Activated CD4-positive, alpha-beta T cell treated with anti-CD3 and anti-CD28 coated beads for 4 hours (primary cell): ENCODE data around the gene TFF1.
"Not testable (repeated sequence)": the region's sequence is repeated elsewhere in the genome, so short reads cannot be mapped to it uniquely, and the experiment has no call there.

Experiments
- DNase-seq, 2 donors: peaks; one replicate each; pipeline ENCODE4 v3.0.0-alpha.2; 2020

Gene TFF1

DNA sequence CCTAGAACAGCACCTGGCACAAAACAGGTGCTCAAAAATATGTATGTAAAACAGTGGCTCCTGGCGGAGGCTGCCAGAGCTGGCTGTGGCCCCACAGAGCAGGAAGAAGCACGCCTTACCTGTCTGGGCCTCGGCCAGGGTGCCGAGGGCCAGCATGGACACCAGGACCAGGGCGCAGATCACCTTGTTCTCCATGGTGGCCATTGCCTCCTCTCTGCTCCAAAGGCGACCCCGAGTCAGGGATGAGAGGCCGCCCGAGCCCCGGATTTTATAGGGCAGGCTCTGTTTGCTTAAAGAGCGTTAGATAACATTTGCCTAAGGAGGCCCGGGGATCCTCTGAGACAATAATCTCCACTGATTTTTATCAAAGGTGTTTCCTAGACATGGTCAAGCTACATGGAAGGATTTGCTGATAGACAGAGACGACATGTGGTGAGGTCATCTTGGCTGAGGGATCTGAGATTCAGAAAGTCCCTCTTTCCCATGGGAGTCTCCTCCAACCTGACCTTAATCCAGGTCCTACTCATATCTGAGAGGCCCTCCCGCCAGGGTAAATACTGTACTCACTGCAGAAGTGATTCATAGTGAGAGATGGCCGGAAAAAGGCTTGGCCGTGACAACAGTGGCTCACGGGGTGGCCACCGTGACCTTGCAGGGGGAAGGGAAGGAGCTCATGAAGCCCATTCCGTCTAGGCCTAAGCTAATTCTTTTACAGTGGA is at the start of gene TFF1:
Gene TFF1, minus strand, starts transcription at position 244 of the 719 bp plus-strand sequence. Its CDS starts 40 bp downstream, at position 204.
- no peak for DNase-seq

DNA sequence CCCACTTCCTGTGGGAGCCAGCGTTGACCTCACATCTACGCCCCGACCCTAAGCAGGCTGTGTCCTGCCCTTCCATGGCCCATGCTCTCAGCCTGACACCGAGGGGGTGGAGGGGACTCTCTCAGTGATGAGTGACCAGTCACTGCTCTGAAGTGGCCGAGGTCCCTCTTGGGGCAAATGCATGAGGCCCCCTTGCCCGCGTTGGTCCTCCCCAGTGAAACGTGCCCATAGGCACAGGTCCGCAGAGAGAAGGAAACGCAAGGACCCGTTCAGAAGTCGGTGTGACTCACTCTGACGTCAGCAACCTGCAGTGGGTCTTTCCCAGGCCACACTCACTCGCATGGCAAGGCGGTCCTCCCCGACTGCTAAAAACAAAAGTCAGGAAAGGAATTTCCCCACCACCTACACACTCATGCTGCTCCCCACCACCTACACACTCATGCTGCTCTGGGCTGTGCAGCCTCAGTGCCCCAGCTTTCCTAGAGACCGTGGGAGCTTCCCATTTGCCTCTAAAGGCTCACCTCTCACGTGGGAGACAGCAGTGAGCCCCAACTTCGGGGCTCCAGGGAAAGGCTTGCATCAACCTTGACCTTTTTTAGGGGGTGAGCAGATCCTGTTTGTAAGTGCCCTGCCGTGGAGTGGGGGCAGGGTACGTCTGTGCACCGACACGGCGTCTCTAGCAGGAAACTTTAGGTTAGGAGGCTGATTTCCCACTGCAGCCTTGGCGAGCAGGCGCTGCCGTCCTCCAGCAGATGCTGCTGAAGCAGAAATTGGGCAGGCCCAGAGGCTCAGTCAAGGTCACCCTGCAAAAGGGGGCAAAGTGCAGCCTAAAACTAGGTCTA is 48.8 kb upstream of the TFF1 start:
- DNase-seq: peak; percentile 95 to 97

DNA sequence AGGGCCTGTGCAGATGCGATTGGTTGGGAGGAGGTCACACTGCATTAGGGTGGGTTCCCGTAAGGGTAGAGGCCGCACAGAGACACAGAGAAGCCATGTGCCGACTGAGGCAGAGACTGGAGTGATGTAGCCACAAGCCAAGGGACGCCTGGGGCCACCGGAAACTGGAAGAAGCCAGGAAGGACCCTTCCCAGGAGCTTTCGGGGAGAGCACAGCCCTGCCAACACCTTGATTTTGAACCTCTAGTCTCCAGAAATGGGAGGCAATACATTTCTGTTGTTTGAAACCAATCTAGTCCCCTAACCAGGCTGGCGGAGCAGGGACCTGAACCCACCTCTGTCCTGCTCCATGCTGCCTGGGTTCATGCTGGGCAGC is 48.2 kb upstream of the TFF1 start:
- no peak for DNase-seq

DNA sequence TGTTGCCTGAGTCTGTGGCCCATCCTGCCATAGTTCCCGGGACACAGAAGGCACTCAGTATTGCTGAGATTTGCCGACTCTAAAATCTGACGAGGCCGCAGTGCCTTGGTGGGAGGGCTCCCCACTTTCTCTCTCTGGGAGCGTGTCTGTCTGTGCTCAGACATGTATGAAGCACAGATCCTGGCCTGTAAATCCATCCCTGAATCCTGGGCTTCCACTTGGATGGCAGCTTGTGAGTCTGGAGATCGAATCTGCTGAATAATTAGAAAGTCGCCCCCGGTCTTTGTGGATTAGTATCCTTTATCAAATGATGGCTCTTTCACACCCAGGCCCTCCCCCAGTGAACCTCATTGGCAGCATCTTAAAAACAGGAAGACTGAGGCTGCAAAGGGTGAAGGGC is 47.7 kb upstream of the TFF1 start:
- no peak for DNase-seq

DNA sequence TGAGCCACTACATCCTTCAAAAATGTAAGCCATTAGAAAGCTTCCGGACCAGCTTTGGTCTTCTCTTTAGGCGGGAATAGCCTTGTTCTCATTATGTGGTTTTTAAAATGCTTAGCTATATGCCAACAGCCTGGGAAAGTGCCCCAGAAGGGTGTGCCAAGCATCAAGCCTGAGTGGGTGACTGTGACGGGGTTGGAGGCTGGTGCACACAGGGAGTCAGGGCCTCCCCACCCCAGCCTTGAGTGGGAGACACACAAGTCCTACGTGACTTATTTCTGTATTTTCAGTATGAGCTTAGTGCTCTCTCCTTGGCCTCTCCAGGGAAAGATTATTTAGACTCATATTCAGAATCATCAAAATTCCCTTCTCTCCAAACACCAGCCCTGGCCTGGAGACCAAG is 47.2 kb upstream of the TFF1 start:
- peak in 1 of 2 donors; percentile 42 for DNase-seq

DNA sequence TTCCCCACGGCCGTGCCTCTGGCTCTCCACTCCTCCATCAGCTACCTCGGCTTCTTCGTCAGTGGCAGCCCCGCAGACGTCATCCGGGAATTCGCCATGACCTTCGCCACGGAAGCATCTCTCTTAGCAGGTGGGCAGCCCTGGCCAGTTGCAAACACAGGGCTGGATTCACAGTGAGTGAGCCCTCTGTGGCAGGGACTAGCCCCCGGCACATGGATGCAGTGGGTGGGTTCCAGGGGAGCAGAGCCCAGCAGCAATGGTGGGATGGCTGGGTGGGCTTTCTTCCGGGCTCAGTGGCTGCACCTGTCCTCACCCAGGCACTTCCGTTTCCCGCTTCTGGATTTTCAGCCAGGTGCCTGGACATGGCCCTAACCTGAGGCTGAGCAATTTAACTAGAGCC is 46.8 kb upstream of the TFF1 start:
- DNase-seq: no peak

DNA sequence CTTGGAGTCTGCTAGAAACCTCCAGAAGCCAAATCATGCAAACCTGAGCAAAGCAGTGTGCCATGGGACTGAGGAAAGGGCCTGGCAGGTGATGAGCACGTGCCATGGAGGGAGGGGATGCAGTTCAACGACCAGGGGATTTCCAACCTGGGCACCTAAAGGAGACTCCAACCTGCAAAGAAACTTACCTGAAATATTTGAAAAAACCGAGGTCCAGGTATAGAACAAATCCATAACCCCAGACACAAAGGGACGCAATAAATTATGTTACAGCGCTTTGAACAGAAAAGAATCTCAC is 46.2 kb upstream of the TFF1 start:
- DNase-seq: no peak

DNA sequence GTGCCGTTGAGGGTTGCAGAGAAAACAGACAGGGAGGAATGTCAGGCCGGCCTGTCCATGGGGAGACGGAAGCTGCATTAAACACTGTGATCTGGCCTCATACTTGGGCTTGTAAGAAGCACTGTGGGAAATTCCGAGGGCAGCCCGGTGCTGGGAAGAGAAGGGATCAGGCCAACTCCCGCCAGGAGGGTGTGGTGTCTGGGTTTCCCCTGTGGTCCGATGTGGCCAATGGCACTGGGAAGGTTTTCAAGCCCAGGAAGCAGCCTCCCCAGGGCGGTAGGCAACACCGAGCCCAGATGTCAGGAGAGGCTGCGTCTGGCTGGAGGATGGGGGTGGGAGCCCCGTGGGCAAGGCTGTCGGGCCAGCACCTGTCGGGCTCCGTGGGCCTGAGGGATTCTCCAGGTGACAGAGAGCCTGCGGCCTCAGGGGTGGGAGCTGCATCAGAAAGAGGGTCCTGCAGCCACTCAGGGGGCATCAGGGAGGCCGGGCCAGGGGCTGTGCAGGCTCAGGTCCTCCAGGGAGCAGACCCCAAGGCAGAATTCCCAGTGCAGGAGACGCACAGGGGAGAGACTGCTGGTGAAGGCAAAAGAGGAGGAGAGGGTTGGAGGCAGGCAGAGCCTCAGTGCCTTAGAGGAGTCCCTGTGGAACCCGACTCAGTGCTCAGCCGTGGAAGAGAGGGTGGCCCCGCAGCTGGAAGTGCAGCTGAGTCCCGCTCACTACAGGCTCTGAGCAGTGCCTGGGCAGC is 45.7 kb upstream of the TFF1 start:
- no peak for DNase-seq

DNA sequence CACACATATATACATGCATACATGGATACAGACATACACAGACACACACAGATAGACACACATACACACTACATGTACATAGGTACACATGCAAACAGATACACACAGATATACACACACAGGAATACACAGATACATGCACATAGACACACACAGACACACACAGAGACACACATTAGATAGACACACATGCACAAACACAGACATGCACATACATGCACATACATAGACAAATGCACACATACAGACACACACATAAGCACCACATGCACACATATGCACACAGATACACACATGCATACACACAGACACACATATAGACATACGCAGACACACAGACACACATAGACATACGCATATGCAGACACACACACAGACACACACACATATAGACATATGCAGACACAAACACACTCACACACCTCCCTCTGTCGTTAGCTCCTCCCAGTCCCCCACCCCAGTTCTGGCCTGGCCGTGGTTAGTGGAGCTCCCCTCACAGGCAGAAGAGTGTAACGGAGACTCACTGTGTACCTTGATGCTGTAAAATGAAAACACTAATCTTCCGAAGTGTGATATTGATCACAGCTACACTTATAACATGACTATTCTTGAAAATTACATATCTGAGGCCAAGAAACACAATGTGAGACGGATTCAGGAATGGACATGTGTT is 45.0 kb upstream of the TFF1 start:
- no peak for DNase-seq

DNA sequence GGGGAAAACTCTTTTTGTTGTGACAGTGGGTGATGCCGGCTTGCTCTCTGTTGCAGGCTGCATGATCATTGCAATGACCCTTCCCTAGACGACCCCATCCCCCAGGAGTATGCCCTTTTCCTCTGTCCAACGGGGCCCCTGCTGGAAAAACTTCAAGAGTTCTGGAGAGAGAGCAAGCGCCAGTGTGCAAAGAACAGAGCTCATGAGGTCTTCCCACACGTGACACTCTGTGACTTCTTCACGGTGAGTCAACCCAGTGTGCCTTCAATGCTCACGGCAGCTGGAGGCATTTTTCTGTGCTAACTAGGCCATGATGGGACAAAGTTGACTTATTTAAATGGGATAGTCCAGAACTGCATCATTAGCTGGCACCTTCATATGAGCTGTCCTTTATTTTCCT is 43.0 kb upstream of the TFF1 start:
- DNase-seq: no peak

DNA sequence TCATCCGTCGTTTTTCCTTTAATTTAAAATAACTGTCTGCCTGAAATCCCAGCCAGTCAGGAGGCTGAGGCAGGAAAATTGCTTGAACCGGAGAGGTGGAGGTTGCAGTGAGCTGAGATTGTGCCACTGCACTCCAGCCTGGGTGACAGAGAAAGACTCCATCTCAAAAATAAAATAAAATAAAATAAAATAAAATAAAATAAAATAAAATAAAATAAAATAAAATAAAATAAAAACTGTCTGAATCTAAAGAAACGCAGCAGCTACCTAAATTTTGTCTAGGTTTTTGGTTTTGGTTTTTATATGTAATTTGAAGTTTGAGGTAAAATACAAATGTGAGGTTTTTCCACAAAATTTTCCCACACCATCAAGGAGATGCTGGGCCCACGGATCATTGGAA is 42.4 kb upstream of the TFF1 start:
- not testable (repeated sequence) for DNase-seq

DNA sequence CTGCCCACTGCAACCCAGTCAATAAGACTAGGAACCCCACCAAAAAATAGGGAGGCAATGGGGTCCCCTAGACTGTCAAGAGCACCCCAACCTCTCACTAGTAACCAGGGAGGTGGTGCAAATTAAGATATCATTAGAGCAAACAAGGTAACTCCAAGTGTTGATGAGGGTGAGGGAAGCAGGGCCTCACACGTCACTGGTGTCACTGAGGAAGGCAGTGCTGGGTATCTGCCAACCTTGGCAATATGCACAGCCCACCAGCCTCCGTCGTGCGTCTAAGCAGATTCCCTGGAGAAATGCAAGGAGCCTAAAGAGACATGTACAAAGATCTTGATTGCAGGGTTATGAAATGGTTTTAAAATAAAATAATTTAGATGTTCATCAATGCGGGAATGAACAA is 41.1 kb upstream of the TFF1 start:
- no peak for DNase-seq

DNA sequence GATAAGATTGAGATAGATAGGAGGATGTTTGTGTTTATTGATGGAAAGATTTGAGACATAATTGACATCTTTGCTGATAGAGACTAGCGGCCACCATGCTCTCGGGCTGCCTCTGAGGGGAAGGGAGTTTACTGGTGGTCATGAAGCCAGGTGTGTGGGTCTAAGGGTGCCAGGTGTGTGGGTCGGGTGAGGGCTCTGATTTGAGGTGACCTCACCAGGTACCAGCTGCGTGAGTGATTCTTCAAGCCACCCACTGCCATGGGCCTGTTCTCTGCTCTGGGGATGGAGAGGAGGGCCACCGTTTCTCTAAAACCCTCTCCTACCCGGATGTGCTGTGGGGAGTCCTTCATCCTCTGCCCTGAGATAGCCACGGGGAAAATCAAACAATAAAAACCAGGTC is 40.5 kb upstream of the TFF1 start:
- DNase-seq: no peak

DNA sequence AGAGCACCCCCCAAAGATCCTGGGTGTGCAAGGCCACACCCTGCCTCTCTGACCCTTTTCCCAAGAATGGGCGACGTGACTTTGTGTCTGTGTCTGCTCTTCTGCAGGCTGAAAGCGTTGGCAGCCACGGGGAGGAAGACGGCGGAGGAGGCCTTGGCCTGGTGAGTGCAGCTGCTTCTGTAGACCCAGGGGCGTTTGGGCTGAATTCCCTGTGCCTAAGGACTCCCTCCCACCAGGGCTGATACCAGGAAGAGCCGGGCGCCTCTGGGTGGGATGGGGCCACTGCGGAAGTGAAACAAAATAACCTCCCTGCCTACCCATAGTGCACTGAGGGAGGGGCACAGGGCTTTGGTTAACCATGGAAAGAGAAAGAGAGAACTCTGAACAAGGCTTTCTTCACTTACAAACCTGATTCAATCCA is 39.9 kb upstream of the TFF1 start:
- DNase-seq: peak; percentile 43 to 44

DNA sequence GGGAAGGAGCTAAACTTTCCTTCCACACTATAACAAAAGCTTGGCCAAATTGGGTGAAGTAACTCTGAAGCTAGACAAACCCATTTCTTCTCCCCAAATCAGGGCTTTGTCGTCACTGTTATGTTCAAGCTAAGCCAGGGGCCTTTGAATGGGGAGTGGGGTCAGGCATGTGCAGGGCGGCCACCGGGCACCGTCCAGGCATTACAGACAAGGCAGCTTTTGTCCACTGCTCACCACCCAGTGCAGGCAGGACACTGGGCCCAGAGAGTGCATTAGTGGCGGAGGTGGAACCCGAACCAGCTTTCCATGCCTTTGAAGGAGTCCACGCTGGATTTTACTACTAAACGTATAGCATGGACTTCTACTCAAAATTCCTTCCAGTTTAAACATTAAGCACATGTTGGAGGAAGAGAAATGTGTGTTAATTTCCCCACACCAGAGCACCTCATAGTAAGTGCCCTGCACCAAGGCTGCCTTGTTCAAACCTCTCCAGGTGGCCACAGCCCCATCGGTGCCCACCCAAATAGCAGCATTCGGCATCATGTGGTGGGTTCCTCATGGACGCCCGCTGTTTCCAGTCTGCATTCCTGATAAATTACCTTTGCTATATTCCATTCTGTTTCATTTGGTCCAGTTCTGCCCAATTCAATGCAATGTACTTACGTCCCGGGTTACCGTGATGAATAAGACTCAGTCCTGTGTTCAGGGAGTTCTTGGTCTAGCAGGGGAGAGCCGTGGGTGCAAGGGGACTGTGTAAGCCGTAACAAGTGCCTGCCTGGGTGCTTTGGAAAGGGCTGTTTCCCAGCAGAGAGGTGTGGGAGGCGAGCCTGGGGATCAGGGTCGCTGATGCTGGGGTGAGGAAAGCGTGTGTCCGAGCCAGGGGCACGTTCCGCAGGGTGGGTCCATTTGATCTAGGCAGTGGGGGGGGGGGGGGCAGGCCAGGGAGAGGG is 39.0 kb upstream of the TFF1 start:
- DNase-seq: no peak

DNA sequence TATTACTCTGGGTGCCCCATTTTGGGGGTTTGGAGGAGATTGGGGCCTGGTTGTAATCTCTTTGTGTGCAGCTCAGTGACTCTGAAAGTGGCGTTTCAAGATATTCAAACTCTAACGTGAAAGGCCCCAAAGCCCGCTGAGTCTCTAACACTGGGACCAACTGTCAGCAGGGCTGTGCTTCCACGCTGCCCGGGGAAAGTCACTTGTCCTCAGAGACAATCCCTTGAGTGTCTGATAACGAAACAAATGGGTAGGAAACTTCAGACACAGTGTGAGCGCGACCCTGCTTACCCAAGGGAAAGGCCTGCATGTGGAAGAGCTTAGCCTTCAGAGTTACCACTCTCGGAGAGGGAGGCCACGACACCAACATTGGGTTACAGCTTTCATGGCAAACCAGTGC is 38.2 kb upstream of the TFF1 start:
- DNase-seq: peak in 1 of 2 donors; percentile 43

DNA sequence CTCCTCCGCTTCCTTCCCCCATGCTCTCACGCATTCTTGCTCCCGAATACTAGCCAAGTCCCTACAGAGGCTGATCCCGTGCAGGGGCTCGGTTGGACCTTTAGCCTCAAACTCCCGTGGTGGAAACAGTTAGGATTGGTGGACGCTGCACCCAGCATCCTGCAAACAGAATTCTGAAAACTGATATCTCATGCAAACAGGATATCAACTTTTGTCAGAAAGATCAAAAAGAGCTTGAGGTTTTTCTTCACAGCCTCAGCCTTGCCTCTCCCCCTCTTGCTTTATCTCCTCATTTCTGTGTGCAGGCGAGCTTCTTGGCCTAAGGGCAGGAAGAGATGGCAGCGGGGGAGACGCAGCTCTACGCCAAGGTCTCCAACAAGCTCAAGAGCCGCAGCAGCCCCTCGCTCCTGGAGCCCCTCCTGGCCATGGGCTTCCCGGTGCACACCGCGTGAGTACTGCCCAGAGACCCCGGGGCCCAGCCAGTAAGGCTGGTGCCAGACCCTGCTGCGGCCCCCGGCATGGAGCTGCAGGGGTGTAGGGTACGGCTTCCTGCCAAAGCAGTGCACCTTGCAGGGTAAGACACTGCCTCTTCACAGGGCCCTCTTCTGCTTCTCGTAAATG is 37.4 kb upstream of the TFF1 start, which contains the start of gene UBASH3A:
Gene UBASH3A, plus strand, starts transcription at position 292 of the 621 bp plus-strand sequence. Its CDS starts 44 bp downstream, at position 336.
- peak; percentile 34 to 44 for DNase-seq

DNA sequence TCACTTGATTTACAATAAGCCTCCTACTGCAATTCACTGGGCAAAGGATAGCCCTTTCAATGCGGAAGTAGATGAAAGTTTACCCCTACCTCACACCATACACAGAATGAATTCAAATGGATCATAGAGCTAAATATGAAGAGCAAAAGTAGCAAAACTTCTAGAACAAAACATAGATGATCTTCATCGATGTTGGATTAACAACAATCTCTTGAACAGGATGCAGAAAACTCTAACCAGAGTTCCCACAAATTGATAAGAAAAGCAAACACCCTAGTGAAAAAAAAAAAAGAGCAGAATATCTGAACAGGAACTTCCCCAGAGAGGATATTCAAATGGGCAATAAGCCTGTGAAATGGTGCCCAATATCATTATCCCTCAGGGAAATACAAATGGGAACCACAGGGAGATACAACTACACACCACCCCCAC is 35.5 kb upstream of the TFF1 start:
- DNase-seq: no peak

DNA sequence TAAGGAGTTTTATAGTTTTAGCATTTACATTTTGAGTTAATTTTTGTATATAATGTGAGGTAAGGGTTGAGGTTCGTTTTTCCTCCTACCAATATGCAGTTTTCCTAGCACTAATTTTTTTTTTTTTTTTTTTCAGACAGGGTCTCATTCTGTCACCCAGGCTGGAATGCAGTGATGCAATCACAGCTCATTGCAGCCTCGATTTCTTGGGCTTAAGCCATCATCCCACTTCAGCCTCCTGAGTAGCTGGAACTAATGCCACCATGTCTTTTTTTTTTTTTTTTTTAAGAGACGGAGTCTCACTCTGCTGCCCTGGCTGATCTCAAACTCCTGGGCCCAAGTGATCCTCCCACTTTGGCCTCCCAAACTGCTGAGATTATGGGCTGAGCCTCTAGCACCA is 34.8 kb upstream of the TFF1 start:
- DNase-seq: no peak

DNA sequence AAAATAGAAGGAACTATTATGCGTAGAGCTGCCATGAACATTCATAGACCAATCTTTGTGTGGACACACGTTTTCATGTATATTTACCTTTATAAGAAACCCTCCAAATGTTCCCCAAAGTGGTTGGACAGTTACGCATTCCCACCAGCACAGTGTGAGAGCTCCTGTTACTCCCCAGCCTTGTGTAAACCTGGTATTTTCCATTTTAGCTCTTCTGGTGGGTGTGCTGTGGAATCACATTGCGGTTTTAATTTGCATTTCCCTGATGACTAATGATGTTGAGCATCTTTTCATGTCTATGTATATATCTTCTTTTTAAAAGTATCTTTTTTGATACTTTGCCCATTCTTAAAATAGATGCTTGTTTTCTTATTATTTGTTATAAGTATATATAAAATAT is 34.2 kb upstream of the TFF1 start:
- DNase-seq: peak in 1 of 2 donors; percentile 27

DNA sequence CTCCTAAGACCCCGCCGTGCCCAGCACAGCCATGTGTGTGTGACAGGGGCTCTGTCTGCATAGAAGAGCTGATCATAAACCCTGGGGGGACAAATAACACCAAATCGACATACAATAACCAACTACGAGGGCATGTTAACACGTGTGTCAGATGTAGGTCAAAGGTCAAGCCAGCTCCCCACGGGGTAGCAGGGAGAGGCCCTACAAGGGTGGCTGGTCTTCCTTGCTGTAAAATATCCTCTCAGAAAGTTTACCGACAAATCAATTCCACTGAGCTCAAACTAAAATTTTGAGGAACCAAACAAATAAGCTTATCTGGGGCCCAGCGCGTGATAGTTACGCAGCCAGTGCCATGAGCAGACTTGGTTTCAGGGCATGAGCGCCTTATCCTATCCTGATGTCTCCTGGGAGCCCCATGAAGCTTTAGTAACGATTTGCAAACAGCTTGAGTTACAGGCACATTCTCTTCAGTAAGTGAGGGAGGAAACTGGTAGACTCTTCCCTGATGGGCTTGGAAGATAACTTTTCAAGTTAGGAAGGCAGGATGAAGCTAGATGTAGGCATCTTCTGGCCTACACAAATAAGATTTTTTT is 32.2 kb upstream of the TFF1 start:
- no peak for DNase-seq
